PC-9 (cell line): ENCODE data around the gene PRR35. TPM values are rescaled to one million over a fixed set of nuclear protein-coding genes. Genes with fewer than 3 reads are reported as not detected.

ENCODE experiments used
- BruUV-seq: library from RNA; stranded (reverse); fragments of 400-500 nt; replicated peaks from 2 replicates; lab custom pipeline; 2021; lab: Mats Ljungman, UMichigan
- CTCF ChIA-PET: fragments of 300-600 bp; sonication (Branson Sonifier 250); formaldehyde crosslinking; loops from one replicate; lab custom pipeline; 2022; ENCODE audit warnings: antibody characterized with exemption; lab: Charles Lee
- POLR2A ChIA-PET: fragments of 300-600 bp; sonication (Branson Sonifier 250); formaldehyde crosslinking; loops from one replicate; lab custom pipeline; 2022; ENCODE audit warnings: antibody characterized with exemption; ENCODE audit not compliant: unreplicated experiment; lab: Charles Lee
- DNase-seq, 2 experiments: peaks; one replicate each; pipeline versions ENCODE4 v3.0.0 to v3.0.0-alpha.2; 2015 to 2022; ENCODE audit warnings: mixed read lengths in 1 of 2
- H2AFZ ChIP-seq: fragments of 200-600 bp; sonication (generic); 2 replicates; pipeline ENCODE4 v1.8.1; 2017; ENCODE audit warnings: antibody characterized with exemption
- H3F3A ChIP-seq: fragments of 200-600 bp; sonication (generic); 2 replicates; pipeline ENCODE4 v1.8.1; 2017; ENCODE audit warnings: antibody characterized with exemption, mild to moderate bottlenecking, low read depth; ENCODE audit not compliant: insufficient read depth
- H3K27ac ChIP-seq: fragments of 200-600 bp; sonication (generic); 2 replicates; pipeline ENCODE4 v1.6.1; 2016; ENCODE audit warnings: mixed run types
- H3K27me3 ChIP-seq: fragments of 200-600 bp; sonication (generic); 2 replicates; pipeline ENCODE4 v1.6.1; 2016; ENCODE audit warnings: low read depth, mixed run types; ENCODE audit not compliant: insufficient read depth
- H3K36me3 ChIP-seq: fragments of 200-600 bp; sonication (generic); 2 replicates; pipeline ENCODE4 v1.6.1; 2016; ENCODE audit warnings: low read depth, mixed run types
- H3K4me1 ChIP-seq: fragments of 200-600 bp; sonication (generic); replicated peaks from 2 replicates; pipeline ENCODE4 v1.6.1; 2016; ENCODE audit warnings: mixed run types; ENCODE audit not compliant: insufficient read depth
- H3K4me2 ChIP-seq: fragments of 200-600 bp; sonication (generic); 2 replicates; pipeline ENCODE4 v1.6.1; 2017; ENCODE audit warnings: mixed run types
- H3K4me3 ChIP-seq: fragments of 200-600 bp; sonication (generic); 2 replicates; pipeline ENCODE4 v1.6.1; 2016; ENCODE audit warnings: mixed run types
- H3K79me2 ChIP-seq: fragments of 200-600 bp; sonication (generic); 2 replicates; pipeline ENCODE4 v1.6.1; 2017; ENCODE audit warnings: low read depth, mixed run types
- H3K9me2 ChIP-seq: fragments of 200-600 bp; sonication (generic); 2 replicates; pipeline ENCODE4 v1.8.1; 2017; ENCODE audit warnings: mild to moderate bottlenecking; ENCODE audit not compliant: insufficient read depth
- H3K9me3 ChIP-seq: fragments of 200-600 bp; sonication (generic); 2 replicates; pipeline ENCODE4 v1.8.1; 2016; ENCODE audit warnings: low read depth; ENCODE audit not compliant: insufficient read depth
- H4K20me1 ChIP-seq: fragments of 200-600 bp; sonication (generic); 2 replicates; pipeline ENCODE4 v1.8.1; 2017; ENCODE audit not compliant: insufficient read depth
- EZH2 ChIP-seq: fragments of 200-600 bp; sonication (generic); IDR thresholded peaks from 2 replicates; pipeline ENCODE4 v1.8.0; 2017; ENCODE audit warnings: antibody characterized with exemption, low read depth
- intact Hi-C: fragments of 100-400 bp; cut with micrococcal nuclease; formaldehyde crosslinking; loops from one replicate; pipeline ENCODE4 v1.10.0; 2022; ENCODE audit not compliant: unreplicated experiment
- total RNA-seq: library from RNA; stranded (reverse); gene quantifications from 2 replicates; pipeline ENCODE4 v1.2.3, GENCODE V29; 2021
- TF ChIP-seq, protein P1 (sequence below): fragments of 200-600 bp; sonication (generic); conservative IDR thresholded peaks from 2 replicates; pipeline ENCODE4 v1.6.1; 2017; ENCODE audit warnings: mixed run types, antibody characterized with exemption, mild to moderate bottlenecking, moderate library complexity

The PRR35 gene
- total RNA-seq, 1 experiment from 2014 or later: not detected

DNA sequence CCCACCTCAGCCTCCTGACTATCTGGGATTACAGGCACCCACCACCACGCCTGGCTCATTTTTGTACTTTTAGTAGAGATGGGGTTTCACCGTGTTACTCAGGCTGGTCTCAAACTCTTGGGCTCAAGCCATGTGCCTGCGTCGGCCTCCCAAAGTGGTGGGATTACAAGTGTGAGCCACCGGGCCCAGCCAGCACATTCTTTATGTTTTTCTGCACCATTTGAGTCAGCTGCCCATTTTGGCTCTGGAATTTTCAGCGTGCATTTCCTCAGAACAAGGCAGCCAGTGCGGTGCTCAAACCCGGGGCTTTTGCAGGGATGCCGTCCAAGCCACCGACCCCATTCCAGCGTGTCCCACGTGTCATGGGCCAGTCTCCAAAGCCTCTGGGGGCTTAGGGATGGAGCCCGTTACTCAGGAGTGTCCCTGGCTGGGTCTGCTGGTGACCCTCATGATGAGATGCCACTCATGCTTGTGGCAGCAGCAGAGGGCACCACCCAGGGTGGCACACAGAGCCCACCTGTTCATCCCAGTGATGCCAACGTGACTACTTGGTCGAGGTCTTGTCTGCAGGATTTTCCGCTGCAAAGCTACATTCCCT lies 26.0 kb downstream of the PRR35 start:
- Histone ChIP-seq H3K9me3 (no peaks in the 10 kb centered on the region), H3K27ac (no peak overlapping the region), H3K4me2 (no peak overlapping the region), H2AFZ (no peak overlapping the region), H4K20me1 (peaks cover 7% of the 10 kb centered on the region), H3K36me3 (no peaks in the 10 kb centered on the region), H3K4me3 (no peak overlapping the region), H3K9me2 (no peaks in the 10 kb centered on the region), H3K79me2 (peaks cover 30% of the 10 kb centered on the region), H3K4me1 (peaks cover 12% of the 10 kb centered on the region), H3K27me3 (no peaks in the 10 kb centered on the region), H3F3A (peaks cover 7% of the 10 kb centered on the region; the same call in 1 of the 2 replicates)
- no peak for TF ChIP-seq EZH2
- TF ChIP-seq, protein P1, sequence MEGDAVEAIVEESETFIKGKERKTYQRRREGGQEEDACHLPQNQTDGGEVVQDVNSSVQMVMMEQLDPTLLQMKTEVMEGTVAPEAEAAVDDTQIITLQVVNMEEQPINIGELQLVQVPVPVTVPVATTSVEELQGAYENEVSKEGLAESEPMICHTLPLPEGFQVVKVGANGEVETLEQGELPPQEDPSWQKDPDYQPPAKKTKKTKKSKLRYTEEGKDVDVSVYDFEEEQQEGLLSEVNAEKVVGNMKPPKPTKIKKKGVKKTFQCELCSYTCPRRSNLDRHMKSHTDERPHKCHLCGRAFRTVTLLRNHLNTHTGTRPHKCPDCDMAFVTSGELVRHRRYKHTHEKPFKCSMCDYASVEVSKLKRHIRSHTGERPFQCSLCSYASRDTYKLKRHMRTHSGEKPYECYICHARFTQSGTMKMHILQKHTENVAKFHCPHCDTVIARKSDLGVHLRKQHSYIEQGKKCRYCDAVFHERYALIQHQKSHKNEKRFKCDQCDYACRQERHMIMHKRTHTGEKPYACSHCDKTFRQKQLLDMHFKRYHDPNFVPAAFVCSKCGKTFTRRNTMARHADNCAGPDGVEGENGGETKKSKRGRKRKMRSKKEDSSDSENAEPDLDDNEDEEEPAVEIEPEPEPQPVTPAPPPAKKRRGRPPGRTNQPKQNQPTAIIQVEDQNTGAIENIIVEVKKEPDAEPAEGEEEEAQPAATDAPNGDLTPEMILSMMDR: no peak
- ChIA-PET POLR2A (no interaction called here), CTCF (interaction anchor here (0.6 kb wide), 1 partner anchor 54 kb away, joined by 3 read pairs; no protein-coding TSS in a partner anchor)
- BruUV-seq: TSS peak; percentile 13
- intact Hi-C loops: no loop called here
- no peak for DNase-seq

DNA sequence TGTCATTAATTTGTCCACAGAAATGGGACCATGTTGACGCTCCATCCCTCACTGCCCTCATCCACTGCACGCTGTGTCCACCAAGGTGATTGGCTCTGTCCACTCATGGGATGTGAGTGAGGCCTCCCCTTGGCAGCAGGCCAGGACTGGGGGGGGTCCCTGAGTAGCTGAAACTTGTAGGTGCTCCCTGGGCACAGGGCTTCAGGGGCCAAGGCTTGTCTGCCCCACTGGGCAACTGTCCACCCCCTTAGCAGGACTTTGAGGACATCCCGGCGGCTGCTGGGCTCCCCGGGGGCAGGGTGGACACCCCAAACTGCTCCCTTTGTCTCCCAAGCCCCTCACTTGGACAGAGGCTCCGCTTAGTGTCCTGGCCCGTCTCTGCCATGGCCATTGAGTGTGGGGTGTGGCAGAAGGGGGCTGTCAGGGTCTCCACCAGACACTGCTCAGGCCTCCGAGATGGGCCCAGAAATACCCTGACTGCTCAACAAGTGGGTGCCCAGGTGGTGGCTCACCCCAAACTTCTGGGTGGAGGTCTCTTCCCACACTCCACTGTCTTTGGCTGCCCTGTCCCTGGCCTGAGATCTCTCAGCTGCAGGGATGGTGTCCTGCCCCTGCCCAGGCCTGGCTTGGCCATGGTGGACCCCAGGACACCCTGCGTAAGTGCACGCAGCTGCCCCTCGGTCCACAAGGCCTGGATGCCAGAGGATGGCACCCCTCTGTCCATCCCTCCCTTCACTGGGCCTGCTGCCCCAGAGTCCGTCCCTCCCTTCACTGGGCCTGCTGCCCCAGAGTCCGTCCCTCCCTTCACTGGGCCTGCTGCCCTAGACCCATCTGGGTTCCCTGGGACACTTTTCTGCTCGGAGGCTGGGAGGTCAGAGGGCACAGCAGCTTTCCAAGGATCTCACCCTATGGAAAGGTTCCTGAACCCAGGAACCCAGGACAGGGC lies 26.7 kb downstream of the PRR35 start:
- H3K9me3 ChIP-seq: no peaks in the 10 kb centered on the region
- POLR2A ChIA-PET: no interaction called here
- peaks cover 38% of the 10 kb centered on the region for H3K79me2 ChIP-seq
- no peaks in the 10 kb centered on the region for H3K9me2 ChIP-seq
- peaks cover 20% of the 10 kb centered on the region for H3K4me1 ChIP-seq
- BruUV-seq: no TSS peak
- intact Hi-C loops: no loop called here
- peaks cover 13% of the 10 kb centered on the region for H4K20me1 ChIP-seq
- no peak overlapping the region for H2AFZ ChIP-seq
- H3K27ac ChIP-seq: no peak overlapping the region
- no peak for TF ChIP-seq EZH2
- TF ChIP-seq, protein P1: no peak
- no peak for DNase-seq
- CTCF ChIA-PET: interaction anchor here (0.7 kb wide), 1 partner anchor 203 kb away, joined by 5 read pairs; no protein-coding TSS in a partner anchor
- peaks cover 14% of the 10 kb centered on the region for H3F3A ChIP-seq
- no peaks in the 10 kb centered on the region for H3K36me3 ChIP-seq
- no peaks in the 10 kb centered on the region for H3K27me3 ChIP-seq
- H3K4me2 ChIP-seq: peak overlapping the region; percentile 84
- H3K4me3 ChIP-seq: peak overlapping the region; percentile 79; the same call in 1 of the 2 replicates

DNA sequence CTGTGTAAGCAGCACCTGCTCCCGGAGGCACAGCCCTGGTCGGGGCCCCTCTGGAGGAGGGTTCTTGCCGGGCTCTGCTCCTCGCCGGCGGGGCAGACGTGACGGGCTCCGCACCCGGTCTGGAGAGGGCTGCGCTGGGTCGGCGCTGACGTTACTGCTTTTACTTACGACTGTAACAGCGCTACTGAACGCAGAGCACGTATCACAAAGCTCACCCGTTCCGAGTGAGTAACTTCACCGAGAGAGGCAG lies 28.4 kb downstream of the PRR35 start:
- Histone ChIP-seq H3K27me3 (no peaks in the 10 kb centered on the region), H3F3A (peaks cover 31% of the 10 kb centered on the region), H3K4me1 (peaks cover 35% of the 10 kb centered on the region), H3K79me2 (peaks cover 44% of the 10 kb centered on the region), H3K4me3 (peak overlapping the region; percentile 79), H3K36me3 (no peaks in the 10 kb centered on the region), H2AFZ (peak overlapping the region; percentile 80), H4K20me1 (peaks cover 26% of the 10 kb centered on the region), H3K27ac (peak overlapping the region; percentile 78), H3K9me2 (no peaks in the 10 kb centered on the region), H3K4me2 (peak overlapping the region; percentile 84), H3K9me3 (no peaks in the 10 kb centered on the region)
- DNase-seq: peak; percentile 50 to 55
- TF ChIP-seq, protein P1: no peak
- TF ChIP-seq EZH2: no peak
- CTCF ChIA-PET: no interaction called here
- BruUV-seq: no TSS peak
- POLR2A ChIA-PET: interaction anchor here (0.6 kb wide), 1 partner anchor 186 kb away, joined by 3 read pairs; no protein-coding TSS in a partner anchor
- intact Hi-C loops: loop anchor here (2.0 kb wide), 1 partner anchor 54 kb away; no protein-coding TSS in a partner anchor
